Left colon (tissue), 2 donors: Measurements from ENCODE around the gene CAMKK2. TPM values are rescaled to one million over a fixed set of nuclear protein-coding genes. Genes with fewer than 3 reads are reported as not detected.
A peak's percentile ranks its signal among the peaks of the same experiment; 100 is the strongest.
"Not testable (repeated sequence)": the region's sequence is repeated elsewhere in the genome, so short reads cannot be mapped to it uniquely, and the experiment has no call there.

ENCODE experiments used
- ATAC-seq: fragments of 200-7000 bp; cut with Tn5 transposase; one replicate; pipeline ENCODE4 v1.9.1; 2020; ENCODE audit warnings: mild to moderate bottlenecking, moderate library complexity
- DNase-seq, 2 donors: peaks; one replicate each; pipeline ENCODE4 v3.0.0-alpha.2; 2020
- intact Hi-C, 2 donors: fragments of 100-400 bp; cut with DNase I in 1 of 2; cut with micrococcal nuclease in 1 of 2; formaldehyde crosslinking; loops; one replicate each; pipeline versions ENCODE4 v1.11.2 to v1.14.0; 2022; cut with DNase I, micrococcal nuclease
- long read RNA-seq: library from polyadenylated mRNA; unstranded; transcript quantifications from one replicate; pipeline ENCODE4 v2.0.0, GENCODE V29; 2021
- total RNA-seq, 2 donors: library from RNA; stranded (reverse); fragmentation: NEBNext Ultra II Directional; extraction: Animal tissue kit (Norgen Biotek cat#: 25700); gene quantifications; one replicate each; pipeline ENCODE4 v1.2.1, GENCODE V29; 2021
- donor health status: DM: no; HTN: no; CAD: no.
- donor health status: DM: yes; HTN: yes; CAD: no.

Gene CAMKK2
- 10 to 100 TPM; 48.1 to 55.4 TPM for total RNA-seq
- long read RNA-seq, transcript CAMKK2-208 (16 exons, 2,006 nt): major isoform, 6 of 49 reads
- long read RNA-seq, partial matches to known transcripts: 18 of 49 reads
- long read RNA-seq, other reads (novel, unspliced or antisense): 25 of 49 reads

GRCh38 chr12:121296618-121297434 lies at the start of gene CAMKK2:
Gene CAMKK2, minus strand, starts transcription at chr12:121296709. Its CDS starts 22,183 bp downstream, at chr12:121274526.
- peak; percentile 82 for ATAC-seq
- DNase-seq: peak; percentile 80 to 87
- intact Hi-C loops: no loop called here

- intact Hi-C loops: no loop called here
- ATAC-seq (no peak), DNase-seq (no peak)
Observed at GRCh38 chr12:121345151-121345815, 48.8 kb upstream of the CAMKK2 start.

GRCh38 chr12:121344506-121344905 lies 48.0 kb upstream of the CAMKK2 start:
- intact Hi-C loops: no loop called here
- no peak for ATAC-seq
- DNase-seq: no peak

- DNase-seq (no peak), ATAC-seq (no peak)
- intact Hi-C loops: loop anchor here in 1 of 2 donors (5.0 kb wide), 1 partner anchor 105 kb away; no protein-coding TSS in a partner anchor
Observed at GRCh38 chr12:121337416-121337815, 40.9 kb upstream of the CAMKK2 start.

GRCh38 chr12:121334513-121335343 lies 38.2 kb upstream of the CAMKK2 start:
- peak; percentile 95 for ATAC-seq
- DNase-seq: no peak
- intact Hi-C loops: loop anchor here in 1 of 2 donors (5.0 kb wide), 1 partner anchor 108 kb away; no protein-coding TSS in a partner anchor

GRCh38 chr12:121333747-121334146 lies 37.2 kb upstream of the CAMKK2 start:
- DNase-seq: no peak
- no peak for ATAC-seq
- intact Hi-C loops: no loop called here

GRCh38 chr12:121331248-121331647 lies 34.7 kb upstream of the CAMKK2 start:
- ATAC-seq: no peak
- DNase-seq: no peak
- intact Hi-C loops: no loop called here

GRCh38 chr12:121330692-121331091 lies 34.2 kb upstream of the CAMKK2 start:
- intact Hi-C loops: no loop called here
- ATAC-seq: no peak
- DNase-seq: no peak

GRCh38 chr12:121330195-121330594 lies 33.7 kb upstream of the CAMKK2 start:
- DNase-seq (no peak), ATAC-seq (no peak)
- intact Hi-C loops: no loop called here

- no peak for DNase-seq
- intact Hi-C loops: no loop called here
- ATAC-seq: no peak
Observed at GRCh38 chr12:121328620-121329019, 32.1 kb upstream of the CAMKK2 start.

- DNase-seq: no peak
- intact Hi-C loops: no loop called here
- no peak for ATAC-seq
Observed at GRCh38 chr12:121326996-121327674, 30.6 kb upstream of the CAMKK2 start.

- intact Hi-C loops: no loop called here
- no peak for DNase-seq
- ATAC-seq: no peak
Observed at GRCh38 chr12:121325922-121326396, 29.4 kb upstream of the CAMKK2 start.

GRCh38 chr12:121323908-121324307 lies 27.4 kb upstream of the CAMKK2 start:
- intact Hi-C loops: no loop called here
- ATAC-seq: no peak
- no peak for DNase-seq

- DNase-seq (no peak), ATAC-seq (no peak)
- intact Hi-C loops: no loop called here
Observed at GRCh38 chr12:121318121-121318520, 21.6 kb upstream of the CAMKK2 start.

- no peak for ATAC-seq
- intact Hi-C loops: no loop called here
Observed at GRCh38 chr12:121314431-121314830, 17.9 kb upstream of the CAMKK2 start.

GRCh38 chr12:121310231-121310630 lies 13.7 kb upstream of the CAMKK2 start:
- intact Hi-C loops, ATAC-seq, DNase-seq: not testable (repeated sequence)

More at GRCh38 chr12:121314431-121314830, 17.9 kb upstream of the CAMKK2 start:
- no peak for DNase-seq

- intact Hi-C loops, ATAC-seq, DNase-seq: not testable (repeated sequence)
Observed at GRCh38 chr12:121307397-121307796, 10.9 kb upstream of the CAMKK2 start.

- intact Hi-C loops: no loop called here
- no peak for ATAC-seq
- no peak for DNase-seq
Observed at GRCh38 chr12:121304306-121304705, 7.8 kb upstream of the CAMKK2 start.
